GM13977 (cell line): Measurements from ENCODE around the gene RNLS.

Experiments used
- DNase-seq: peaks from one replicate; pipeline ENCODE4 v3.0.0; 2012; ENCODE audit warnings: low spot score
- in situ Hi-C: fragments of 300-500 bp; cut with MboI; formaldehyde crosslinking; loops from one replicate; pipeline ENCODE4 v1.12.0; 2022; ENCODE audit warnings: low sequenced_read_pairs, low pct_unique_long_range_greater_than_20kb, mixed read lengths, inconsistent platforms; ENCODE audit not compliant: unreplicated experiment
- TF ChIP-seq, protein P1 (sequence below): IDR thresholded peaks from 2 replicates; pipeline ENCODE4 v1.5.1; 2012; ENCODE audit warnings: mild to moderate bottlenecking, control low read depth; ENCODE audit not compliant: insufficient read depth; ENCODE audit errors: extremely low read depth, missing control alignments

The RNLS gene

DNA sequence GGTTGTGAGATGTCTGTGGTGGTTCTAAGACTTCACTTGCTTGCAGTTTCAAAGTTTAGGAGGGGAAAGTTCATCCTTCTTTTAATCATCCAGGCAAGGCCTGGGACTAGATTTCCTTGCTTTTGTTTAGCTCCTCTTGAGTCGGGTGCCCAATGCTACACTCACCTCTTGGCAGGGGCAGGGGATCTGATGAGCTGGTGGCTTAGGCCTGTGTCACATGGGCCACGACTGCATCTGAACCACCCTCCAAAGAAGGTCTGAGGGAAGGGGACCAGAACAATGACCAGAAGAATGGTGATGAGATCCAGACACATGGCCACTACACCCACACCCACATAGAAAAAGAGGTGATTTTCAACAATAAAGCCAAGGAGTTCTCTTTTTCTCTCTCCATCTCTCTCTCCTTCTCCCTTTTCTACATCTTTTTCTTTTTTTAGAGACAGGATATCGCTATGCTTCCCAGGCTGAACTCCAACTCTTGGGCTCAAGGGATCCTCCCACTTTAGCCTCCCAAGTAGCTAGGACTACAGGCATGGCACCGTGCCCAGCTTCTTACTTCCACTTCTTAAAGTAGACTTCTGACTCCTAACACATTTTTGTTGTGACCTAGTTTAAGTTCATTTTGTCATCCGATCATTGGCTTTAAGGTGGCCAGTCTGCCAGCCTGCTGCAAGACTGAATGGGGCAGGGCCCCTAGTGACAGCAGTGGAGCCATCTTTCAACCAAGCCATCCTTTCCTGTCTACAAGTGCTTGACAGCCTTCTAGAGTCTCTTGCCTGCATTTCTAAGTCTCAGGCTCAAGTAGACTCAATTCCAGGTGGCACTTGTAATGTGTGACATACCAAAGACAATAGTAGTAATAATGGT, 350.9 kb downstream of the RNLS start:
- TF ChIP-seq, protein P1, sequence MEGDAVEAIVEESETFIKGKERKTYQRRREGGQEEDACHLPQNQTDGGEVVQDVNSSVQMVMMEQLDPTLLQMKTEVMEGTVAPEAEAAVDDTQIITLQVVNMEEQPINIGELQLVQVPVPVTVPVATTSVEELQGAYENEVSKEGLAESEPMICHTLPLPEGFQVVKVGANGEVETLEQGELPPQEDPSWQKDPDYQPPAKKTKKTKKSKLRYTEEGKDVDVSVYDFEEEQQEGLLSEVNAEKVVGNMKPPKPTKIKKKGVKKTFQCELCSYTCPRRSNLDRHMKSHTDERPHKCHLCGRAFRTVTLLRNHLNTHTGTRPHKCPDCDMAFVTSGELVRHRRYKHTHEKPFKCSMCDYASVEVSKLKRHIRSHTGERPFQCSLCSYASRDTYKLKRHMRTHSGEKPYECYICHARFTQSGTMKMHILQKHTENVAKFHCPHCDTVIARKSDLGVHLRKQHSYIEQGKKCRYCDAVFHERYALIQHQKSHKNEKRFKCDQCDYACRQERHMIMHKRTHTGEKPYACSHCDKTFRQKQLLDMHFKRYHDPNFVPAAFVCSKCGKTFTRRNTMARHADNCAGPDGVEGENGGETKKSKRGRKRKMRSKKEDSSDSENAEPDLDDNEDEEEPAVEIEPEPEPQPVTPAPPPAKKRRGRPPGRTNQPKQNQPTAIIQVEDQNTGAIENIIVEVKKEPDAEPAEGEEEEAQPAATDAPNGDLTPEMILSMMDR: no peak
- no peak for DNase-seq
- in situ Hi-C loops: no loop called here

DNA sequence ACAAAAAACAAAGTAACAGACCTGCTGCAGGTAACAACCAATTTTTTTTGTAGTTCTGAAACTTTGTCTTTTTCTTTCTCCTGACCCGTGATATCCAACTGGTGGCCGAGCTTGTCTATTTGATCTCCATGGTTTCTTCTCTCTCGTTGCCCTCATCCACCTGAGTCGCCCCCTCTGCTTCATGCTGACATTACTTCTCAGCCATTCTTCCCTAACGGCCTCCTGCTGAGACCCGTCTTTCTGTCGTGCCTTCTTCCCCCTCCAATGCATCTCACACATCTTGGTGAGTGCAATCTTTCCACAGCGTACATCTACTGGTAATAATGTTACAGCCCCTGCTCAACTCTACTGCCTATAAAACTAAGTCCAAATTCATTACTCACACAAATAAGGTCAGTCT, 352.9 kb downstream of the RNLS start:
- TF ChIP-seq, protein P1: no peak
- no peak for DNase-seq
- in situ Hi-C loops: no loop called here

DNA sequence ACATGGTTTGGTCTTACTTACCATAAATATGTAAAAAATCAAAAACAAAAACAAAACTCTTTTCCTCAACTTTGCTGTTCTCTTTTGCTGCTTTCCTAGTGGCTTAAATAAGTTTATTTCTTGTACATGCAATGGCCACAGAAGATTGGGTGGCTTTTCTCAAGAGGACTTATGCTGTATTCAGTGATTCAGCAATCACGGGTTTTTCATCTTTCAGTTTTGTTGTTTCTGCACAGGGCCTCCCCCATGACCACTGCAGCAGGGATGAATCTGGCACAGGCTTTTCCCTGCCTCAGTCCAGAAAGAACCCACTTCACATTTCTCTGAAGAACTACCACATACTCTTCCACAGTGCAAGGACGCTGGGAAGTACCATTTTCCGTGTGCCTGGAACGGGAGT, 355.0 kb downstream of the RNLS start:
- in situ Hi-C loops: no loop called here
- TF ChIP-seq, protein P1: no peak
- DNase-seq: no peak

DNA sequence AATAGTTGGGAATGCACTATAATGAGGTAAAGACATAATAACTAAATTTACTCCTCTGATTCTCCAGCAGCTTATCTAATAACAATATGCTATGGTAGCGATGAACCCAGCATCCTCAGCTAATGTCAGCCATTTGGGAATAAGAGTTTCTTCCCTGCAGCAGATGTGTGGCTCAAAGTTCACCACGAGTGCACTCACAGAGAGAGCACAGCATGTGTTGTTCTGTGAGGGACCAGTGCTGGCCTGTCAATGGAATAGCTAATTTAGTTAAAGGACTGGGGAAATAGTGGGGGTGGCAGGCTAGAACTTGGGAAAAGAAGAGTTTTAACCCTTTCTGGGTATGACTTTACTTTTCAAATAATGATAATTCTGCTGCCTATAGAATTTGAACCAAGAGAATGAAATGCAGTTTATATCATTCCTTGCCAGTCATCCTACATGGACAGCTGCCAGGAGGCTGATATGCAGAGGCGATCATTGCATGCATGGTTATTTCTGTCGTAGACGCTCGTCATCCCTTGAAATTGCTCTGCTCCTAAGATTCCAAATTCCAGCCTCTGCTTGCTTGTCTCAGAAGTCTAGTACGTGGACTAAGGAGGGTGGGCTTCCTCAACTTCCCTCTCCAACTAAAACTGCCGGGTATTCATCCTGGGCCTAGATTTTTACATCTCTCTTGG, 355.6 kb downstream of the RNLS start:
- TF ChIP-seq, protein P1: no peak
- no peak for DNase-seq
- in situ Hi-C loops: no loop called here

DNA sequence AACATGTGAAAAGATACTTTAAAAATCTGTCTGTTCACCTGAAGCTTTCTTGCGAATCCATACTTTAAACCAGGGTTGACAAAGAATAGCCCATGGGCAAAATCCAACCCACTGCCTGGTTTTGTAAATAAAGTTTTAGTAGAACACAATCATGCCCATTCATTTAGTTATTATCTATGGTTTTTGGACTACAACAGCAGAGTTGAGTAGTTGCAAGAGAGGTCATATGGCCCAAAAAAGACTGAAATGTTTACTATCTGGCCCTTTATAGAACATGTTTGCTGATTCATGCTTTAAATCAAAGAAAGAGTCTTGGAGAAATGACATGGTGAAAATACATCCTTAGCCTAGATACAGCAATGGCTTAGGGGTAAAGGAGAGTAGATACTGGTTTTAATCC, 356.2 kb downstream of the RNLS start:
- TF ChIP-seq, protein P1: no peak
- in situ Hi-C loops: no loop called here
- DNase-seq: no peak

DNA sequence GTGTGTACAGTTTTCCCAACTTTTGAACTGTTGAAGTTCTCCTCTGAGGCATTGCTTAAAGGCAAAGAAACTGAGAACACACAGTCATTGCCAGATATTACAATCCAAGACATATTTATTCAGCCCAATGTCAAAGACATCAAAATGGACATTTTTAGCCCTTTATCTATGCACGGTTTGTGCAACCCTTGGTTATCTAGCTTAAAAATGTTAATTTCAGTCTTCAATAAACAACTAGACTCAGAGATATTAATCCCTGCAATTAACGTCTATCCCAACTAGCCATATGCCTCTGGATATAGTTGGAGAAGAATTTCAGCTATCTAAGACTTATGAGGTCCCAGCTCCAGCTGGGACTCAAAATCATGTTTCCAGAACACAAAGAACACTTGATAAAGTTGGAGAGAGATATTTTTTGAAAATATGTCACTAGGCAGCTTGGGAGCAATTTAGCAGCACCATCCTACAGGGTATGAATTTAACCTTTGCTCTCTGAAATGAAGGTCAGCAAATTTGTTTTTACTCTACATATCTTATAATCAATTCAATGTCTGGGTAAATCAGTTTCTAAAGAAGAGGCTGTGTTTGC, 357.0 kb downstream of the RNLS start:
- DNase-seq: no peak
- in situ Hi-C loops: no loop called here
- TF ChIP-seq, protein P1: no peak
